CD14-positive monocyte (primary cell): ENCODE data around the gene LARP4B. TPM values are rescaled to one million over a fixed set of nuclear protein-coding genes. Genes with fewer than 3 reads are reported as not detected.

Experiments used
- DNase-seq, 3 donors: peaks; one replicate each; pipeline ENCODE4 v3.0.0-alpha.2; 2011 to 2022
- H2AFZ ChIP-seq: 2 replicates; pipeline ENCODE4 v1.6.0; 2012; ENCODE audit warnings: mild to moderate bottlenecking, low read depth, low read length, inconsistent platforms; ENCODE audit not compliant: insufficient read depth, poor library complexity, severe bottlenecking
- H3K27ac ChIP-seq, 2 donors: 1 replicate in 1 of 2; 2 replicates in 1 of 2; pipeline ENCODE4 v1.5.1; 2012 to 2013; ENCODE audit warnings: low read length in 2 of 2, control low read depth in 1 of 2, inconsistent platforms in 1 of 2, low read depth in 1 of 2, mild to moderate bottlenecking in 1 of 2
- H3K27me3 ChIP-seq, 2 donors: one replicate each; pipeline versions ENCODE4 v1.6.0 to v1.6.1; 2011 to 2013; ENCODE audit warnings: low read length in 2 of 2; ENCODE audit not compliant: control insufficient read depth in 2 of 2, insufficient read depth in 2 of 2
- H3K36me3 ChIP-seq, 2 donors: replicated peaks in 1 of 2; 1 replicate in 1 of 2; 2 replicates in 1 of 2; pipeline versions ENCODE4 v1.5.1 to v1.6.1; 2012 to 2013; ENCODE audit warnings: low read length in 2 of 2, control low read depth in 1 of 2, inconsistent platforms in 1 of 2, mild to moderate bottlenecking in 1 of 2; ENCODE audit not compliant: insufficient read depth in 2 of 2, control insufficient read depth in 1 of 2
- H3K4me1 ChIP-seq, 2 donors: 1 replicate in 1 of 2; 2 replicates in 1 of 2; pipeline versions ENCODE4 v1.5.1 to v1.6.1; 2012 to 2013; ENCODE audit warnings: low read length in 2 of 2, control low read depth in 1 of 2, inconsistent platforms in 1 of 2, mild to moderate bottlenecking in 1 of 2, moderate library complexity in 1 of 2; ENCODE audit not compliant: insufficient read depth in 2 of 2, control insufficient read depth in 1 of 2
- H3K4me2 ChIP-seq: replicated peaks from 2 replicates; pipeline ENCODE3; 2012; ENCODE audit warnings: low read length, moderate library complexity, mild to moderate bottlenecking; ENCODE audit not compliant: poor library complexity, severe bottlenecking; ENCODE audit errors: extremely low read depth
- H3K4me3 ChIP-seq, 3 experiments: fragments of 200-600 bp in 1 of 3; sonication (generic) in 1 of 3; replicated peaks in 1 of 3; 1 replicate in 2 of 3; 2 replicates in 1 of 3; pipeline ENCODE4 v1.5.1; 2011 to 2013; ENCODE audit warnings: low read length in 3 of 3, mild to moderate bottlenecking in 3 of 3, control low read depth in 2 of 3, low read depth in 2 of 3, inconsistent platforms in 1 of 3, moderate library complexity in 1 of 3
- H3K79me2 ChIP-seq: 2 replicates; pipeline ENCODE4 v1.6.0; 2012; ENCODE audit warnings: mild to moderate bottlenecking, control low read depth, inconsistent platforms, low read length, moderate library complexity; ENCODE audit not compliant: insufficient read depth
- H3K9ac ChIP-seq: 2 replicates; pipeline ENCODE4 v1.6.0; 2017; ENCODE audit warnings: low read length, mild to moderate bottlenecking; ENCODE audit not compliant: insufficient read depth, poor library complexity, severe bottlenecking
- H3K9me3 ChIP-seq, 2 donors: replicated peaks in 1 of 2; 1 replicate in 1 of 2; 2 replicates in 1 of 2; pipeline versions ENCODE4 v1.5.1 to v1.6.1; 2012 to 2013; ENCODE audit warnings: low read length in 2 of 2, control low read depth in 1 of 2; ENCODE audit not compliant: control insufficient read depth in 1 of 2, insufficient read depth in 1 of 2
- H4K20me1 ChIP-seq: 2 replicates; pipeline ENCODE4 v1.6.0; 2012; ENCODE audit warnings: mild to moderate bottlenecking, low read length, control low read depth, moderate library complexity; ENCODE audit not compliant: insufficient read depth
- H3K27ac Mint-ChIP-seq, 7 donors: one replicate each; pipeline ENCODE4 v1.8.0; 2020; ENCODE audit warnings: mild to moderate bottlenecking in 7 of 7, mixed read lengths in 7 of 7, moderate library complexity in 6 of 7, inconsistent platforms in 2 of 7
- H3K27me3 Mint-ChIP-seq, 3 donors: one replicate each; pipeline ENCODE4 v1.8.0; 2021 to 2022; ENCODE audit warnings: low read depth in 3 of 3, mild to moderate bottlenecking in 3 of 3, mixed read lengths in 3 of 3, moderate library complexity in 3 of 3, inconsistent platforms in 1 of 3
- H3K36me3 Mint-ChIP-seq, 2 donors: one replicate each; pipeline ENCODE4 v1.8.0; 2020; ENCODE audit warnings: mixed read lengths in 2 of 2, inconsistent platforms in 1 of 2, mild to moderate bottlenecking in 1 of 2
- H3K4me1 Mint-ChIP-seq: one replicate; pipeline ENCODE4 v1.8.0; 2020; ENCODE audit warnings: mild to moderate bottlenecking, mixed read lengths
- H3K4me3 Mint-ChIP-seq, 2 donors: one replicate each; pipeline ENCODE4 v1.8.0; 2020; ENCODE audit warnings: mild to moderate bottlenecking in 2 of 2, mixed read lengths in 2 of 2, moderate library complexity in 1 of 2
- H3K9me3 Mint-ChIP-seq, 7 donors: one replicate each; pipeline ENCODE4 v1.8.0; 2020 to 2022; ENCODE audit warnings: mixed read lengths in 7 of 7, mild to moderate bottlenecking in 6 of 7, moderate library complexity in 6 of 7, inconsistent platforms in 2 of 7
- CTCF ChIP-seq: fragments of 200-600 bp; IDR thresholded peaks from one replicate; pipeline ENCODE4 v1.8.0; 2022; ENCODE audit warnings: antibody characterized with exemption, mild to moderate bottlenecking
- WGBS: methylation state at CpG from one replicate; pipeline ENCODE4 v1.1.5; 2013; ENCODE audit warnings: missing lambda C conversion rate; ENCODE audit not compliant: insufficient coverage; 5-methylcytosine and 5-hydroxymethylcytosine counted together
- intact Hi-C, 2 donors: fragments of 100-400 bp; cut with micrococcal nuclease; formaldehyde crosslinking; loops; one replicate each; pipeline versions ENCODE4 v1.15.0 to v1.15.1; 2023
- polyA plus RNA-seq, 3 donors: library from polyadenylated mRNA; depleted of rRNA in 1 of 3; unstranded in 2 of 3; stranded (reverse) in 1 of 3; fragments of 300-500 nt in 2 of 3; fragments of >200 nt in 1 of 3; fragmentation: Illumina TruSeq in 2 of 3; gene quantifications; 1 replicate in 2 of 3; 2 replicates in 1 of 3; pipeline ENCODE4 v1.2.3, GENCODE V29; 2012 to 2021

LARP4B gene
- polyA plus RNA-seq, 3 donors = 17.2 to 52.3 (median 33.0) TPM

- H3K27ac Mint-ChIP-seq = no peak overlapping the region
- H3K9me3 ChIP-seq = peaks cover 14 to 28% of the 10 kb centered on the region in 2 donors
- no peak for TF ChIP-seq CTCF
- intact Hi-C loops = no loop called here
- no peaks in the 10 kb centered on the region for H3K4me1 ChIP-seq
- H3K4me3 ChIP-seq = no peak overlapping the region
- no peak overlapping the region for H3K4me3 Mint-ChIP-seq
- no peaks in the 10 kb centered on the region for H3K4me1 Mint-ChIP-seq
- no peak overlapping the region for H3K27ac ChIP-seq
- no peaks in the 10 kb centered on the region for H3K36me3 ChIP-seq
- DNase-seq = no peak
- peaks cover 10 to 12% (median 11%) of the 10 kb centered on the region in 3 donors for H3K27me3 Mint-ChIP-seq
- WGBS = no CpG with 5 or more reads among the region's 1 CpG
- peaks cover 0 to 2% of the 10 kb centered on the region in 2 donors for H3K36me3 Mint-ChIP-seq
- H3K79me2 ChIP-seq = no peaks in the 10 kb centered on the region
- no peak overlapping the region for H2AFZ ChIP-seq
- no peaks in the 10 kb centered on the region for H4K20me1 ChIP-seq
- H3K4me2 ChIP-seq = no peak overlapping the region
- peaks cover 20 to 49% (median 42%) of the 10 kb centered on the region in 7 donors for H3K9me3 Mint-ChIP-seq
- H3K9ac ChIP-seq = no peak overlapping the region
- H3K27me3 ChIP-seq = no peaks in the 10 kb centered on the region
Measured at GRCh38 chr10:797179-797578, 134.3 kb downstream of the LARP4B start.

GRCh38 chr10:796233-796632, 135.3 kb downstream of the LARP4B start:
- TF ChIP-seq CTCF = no peak
- peaks cover 20 to 47% (median 42%) of the 10 kb centered on the region in 7 donors for H3K9me3 Mint-ChIP-seq

More at GRCh38 chr10:796233-796632, 135.3 kb downstream of the LARP4B start:
- H3K27me3 Mint-ChIP-seq = peaks cover 6 to 14% (median 10%) of the 10 kb centered on the region in 3 donors
- Histone ChIP-seq H3K27me3 (no peaks in the 10 kb centered on the region), H2AFZ (no peak overlapping the region), H3K79me2 (no peaks in the 10 kb centered on the region), H3K9ac (no peak overlapping the region), H3K4me1 (no peaks in the 10 kb centered on the region), H3K36me3 (no peaks in the 10 kb centered on the region), H3K4me2 (no peak overlapping the region), H3K27ac (no peak overlapping the region), H3K9me3 (peaks cover 14 to 28% of the 10 kb centered on the region in 2 donors), H3K4me3 (no peak overlapping the region), H4K20me1 (no peaks in the 10 kb centered on the region)
- intact Hi-C loops = no loop called here
- no peak for DNase-seq
- H3K36me3 Mint-ChIP-seq = peaks cover 0 to 2% of the 10 kb centered on the region in 2 donors
- WGBS = 100% methylated on average over 1 of the region's 4 CpGs
- no peaks in the 10 kb centered on the region for H3K4me1 Mint-ChIP-seq
- H3K27ac Mint-ChIP-seq = no peak overlapping the region
- no peak overlapping the region for H3K4me3 Mint-ChIP-seq
